Activated CD8-positive, alpha-beta memory T cell treated with anti-CD3 and anti-CD28 coated beads, Interleukin-2, amount 10 ng/mL, durations not matched to agents 7 days and 5 days (primary cell): ENCODE measurements around the gene KANK2. TPM values are rescaled to one million over a fixed set of nuclear protein-coding genes. Genes with fewer than 3 reads are reported as not detected.
A peak's percentile ranks its signal among the peaks of the same experiment; 100 is the strongest.

Experiments
- ATAC-seq: fragments of 150-1000 bp; cut with Tn5 transposase; one replicate; pipeline ENCODE4 v1.10.0; 2021; ENCODE audit warnings: moderate library complexity
- CTCF ChIA-PET: fragments of 350-600 bp; sonication (Branson Sonifier 250); formaldehyde crosslinking; loops from one replicate; lab custom pipeline; 2021; ENCODE audit warnings: antibody characterized with exemption; lab: Charles Lee
- DNase-seq: peaks from one replicate; pipeline ENCODE4 v3.0.0-alpha.2; 2020
- H3K27ac Mint-ChIP-seq: one replicate; pipeline ENCODE4 v1.8.0; 2021; ENCODE audit warnings: mild to moderate bottlenecking, mixed read lengths
- H3K27me3 Mint-ChIP-seq: one replicate; pipeline ENCODE4 v1.8.0; 2021; ENCODE audit warnings: mixed read lengths
- H3K36me3 Mint-ChIP-seq: one replicate; pipeline ENCODE4 v1.8.0; 2021; ENCODE audit warnings: mild to moderate bottlenecking, mixed read lengths
- H3K4me1 Mint-ChIP-seq: one replicate; pipeline ENCODE4 v1.8.0; 2021; ENCODE audit warnings: mixed read lengths
- H3K4me3 Mint-ChIP-seq: one replicate; pipeline ENCODE4 v1.8.0; 2021; ENCODE audit warnings: mild to moderate bottlenecking, moderate library complexity, mixed read lengths
- H3K9me3 Mint-ChIP-seq: one replicate; pipeline ENCODE4 v1.8.0; 2022; ENCODE audit warnings: low read depth, mixed read lengths
- total RNA-seq, 2 experiments: library from RNA; stranded (reverse); gene quantifications; one replicate each; pipeline ENCODE4 v1.2.3, GENCODE V29; 2021

The KANK2 gene
- total RNA-seq, 2 experiments from 2014 or later, result 1.8 to 2.3 TPM

DNA sequence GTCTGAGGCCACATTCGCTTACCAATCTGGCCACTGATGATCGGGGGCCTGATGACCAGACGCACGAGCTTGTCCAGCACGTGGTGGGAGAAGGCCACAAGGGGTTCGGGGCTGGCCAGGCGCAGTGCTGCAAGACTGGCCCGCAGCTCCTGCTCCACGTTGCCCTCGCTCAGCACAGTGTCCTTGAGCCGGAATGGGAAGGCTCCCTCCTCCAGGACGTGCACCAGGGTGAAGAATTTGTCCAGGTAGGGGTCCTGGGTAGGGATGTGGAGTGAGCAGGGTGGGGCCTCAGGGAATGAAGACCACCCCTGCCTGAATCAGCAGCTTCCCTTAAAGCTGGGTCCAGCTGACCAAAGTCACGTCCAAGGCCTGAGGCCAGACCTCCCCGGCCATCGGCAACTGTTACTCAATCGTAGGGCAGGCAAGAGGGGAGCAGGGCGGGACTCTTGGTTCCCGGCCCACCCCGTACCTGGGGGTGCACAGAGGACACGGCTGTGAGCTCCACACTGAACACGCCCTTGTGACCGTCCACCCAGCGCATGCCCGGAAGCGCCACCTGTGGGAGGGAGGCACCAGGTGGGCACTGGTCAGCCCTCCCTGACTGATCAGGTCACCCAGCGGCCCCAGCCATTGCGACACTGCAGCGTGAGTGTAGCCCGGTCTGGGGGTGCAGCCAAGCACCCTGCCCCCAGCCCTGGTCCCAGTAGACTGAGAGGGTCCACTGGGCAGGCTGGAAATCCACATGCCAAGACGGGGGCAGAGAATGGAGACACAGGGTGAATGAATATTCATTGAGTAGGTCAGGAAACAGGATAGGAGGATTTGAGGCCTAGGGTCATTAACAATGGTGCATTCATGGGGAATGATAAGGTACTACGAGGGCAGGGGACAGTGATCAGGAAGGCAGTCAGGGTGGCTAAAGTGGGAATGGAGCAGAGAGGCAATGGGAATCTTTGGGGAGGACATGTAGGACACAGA lies 39.3 kb upstream of the KANK2 start:
- no peak overlapping the region for H3K4me3 Mint-ChIP-seq
- no peaks in the 10 kb centered on the region for H3K9me3 Mint-ChIP-seq
- peaks cover 2% of the 10 kb centered on the region for H3K4me1 Mint-ChIP-seq
- CTCF ChIA-PET, result no interaction called here
- DNase-seq, result no peak
- H3K36me3 Mint-ChIP-seq, result no peaks in the 10 kb centered on the region
- no peak overlapping the region for H3K27ac Mint-ChIP-seq
- H3K27me3 Mint-ChIP-seq, result no peaks in the 10 kb centered on the region
- no peak for ATAC-seq

DNA sequence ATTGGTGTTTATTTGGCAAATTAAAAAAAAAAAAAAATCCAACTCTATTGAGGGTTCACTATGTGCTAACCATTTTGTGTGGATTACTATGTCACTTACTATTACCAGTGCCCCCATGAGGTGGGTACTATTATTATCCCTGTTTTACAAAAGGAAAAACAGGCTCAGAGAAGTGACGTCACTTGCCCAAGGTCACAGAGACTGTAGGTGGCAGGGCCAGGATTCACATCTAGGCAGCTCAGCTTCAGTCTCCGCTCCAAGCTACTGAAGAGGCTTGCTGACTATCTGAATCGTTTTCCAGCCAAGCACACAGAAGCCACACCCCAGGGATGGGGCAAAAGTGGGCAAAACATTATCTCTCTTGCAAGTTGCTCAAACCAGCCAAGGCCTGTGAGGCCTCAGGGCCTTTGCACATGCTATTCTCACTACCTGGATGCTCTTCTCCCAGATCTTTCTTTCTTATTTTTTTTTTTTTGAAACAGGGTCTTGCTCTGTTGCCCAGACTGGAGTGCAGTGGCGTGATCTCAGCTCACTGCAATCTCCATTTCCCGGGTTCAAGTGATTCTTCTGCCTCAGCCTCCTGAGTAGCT lies 37.2 kb upstream of the KANK2 start:
- no peaks in the 10 kb centered on the region for H3K27me3 Mint-ChIP-seq
- DNase-seq (no peak), ATAC-seq (no peak)
- no peak overlapping the region for H3K27ac Mint-ChIP-seq
- no peak overlapping the region for H3K4me3 Mint-ChIP-seq
- no peaks in the 10 kb centered on the region for H3K9me3 Mint-ChIP-seq
- CTCF ChIA-PET, result no interaction called here
- H3K4me1 Mint-ChIP-seq, result peaks cover 2% of the 10 kb centered on the region
- no peaks in the 10 kb centered on the region for H3K36me3 Mint-ChIP-seq

DNA sequence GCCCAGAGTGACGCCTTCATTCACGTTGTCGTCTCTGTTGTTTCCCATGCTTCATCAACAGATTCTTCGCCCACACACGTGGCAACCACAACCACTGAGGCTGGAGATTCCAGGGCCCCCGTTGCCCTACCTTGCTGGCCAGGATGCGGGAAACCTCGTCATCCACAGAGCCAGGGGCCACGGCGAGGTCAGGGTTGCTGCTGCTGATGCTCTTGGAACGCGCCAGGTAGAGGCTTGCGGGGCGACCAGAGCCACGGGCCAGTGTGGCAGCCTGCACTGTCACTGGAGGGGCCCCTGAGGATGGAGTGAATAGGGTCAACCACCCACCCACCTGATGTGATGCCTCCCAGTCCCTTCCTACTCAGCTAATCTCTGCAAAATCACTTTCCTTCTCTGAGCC lies 35.7 kb upstream of the KANK2 start:
- CTCF ChIA-PET, result interaction anchor here (0.6 kb wide), 1 partner anchor 288 kb away, joined by 5 read pairs; no protein-coding TSS in a partner anchor
- no peak overlapping the region for H3K27ac Mint-ChIP-seq
- no peaks in the 10 kb centered on the region for H3K9me3 Mint-ChIP-seq
- no peak for ATAC-seq
- no peaks in the 10 kb centered on the region for H3K27me3 Mint-ChIP-seq
- no peak overlapping the region for H3K4me3 Mint-ChIP-seq
- no peaks in the 10 kb centered on the region for H3K36me3 Mint-ChIP-seq
- DNase-seq, result no peak
- peaks cover 2% of the 10 kb centered on the region for H3K4me1 Mint-ChIP-seq

GRCh38 chr19:11232555-11232954 lies 35.2 kb upstream of the KANK2 start:
- Mint-ChIP-seq H3K4me1 (peaks cover 2% of the 10 kb centered on the region), H3K27ac (no peak overlapping the region), H3K36me3 (no peaks in the 10 kb centered on the region), H3K9me3 (no peaks in the 10 kb centered on the region), H3K4me3 (no peak overlapping the region), H3K27me3 (no peaks in the 10 kb centered on the region)
- ATAC-seq, result no peak
- CTCF ChIA-PET, result no interaction called here
- DNase-seq, result no peak

DNA sequence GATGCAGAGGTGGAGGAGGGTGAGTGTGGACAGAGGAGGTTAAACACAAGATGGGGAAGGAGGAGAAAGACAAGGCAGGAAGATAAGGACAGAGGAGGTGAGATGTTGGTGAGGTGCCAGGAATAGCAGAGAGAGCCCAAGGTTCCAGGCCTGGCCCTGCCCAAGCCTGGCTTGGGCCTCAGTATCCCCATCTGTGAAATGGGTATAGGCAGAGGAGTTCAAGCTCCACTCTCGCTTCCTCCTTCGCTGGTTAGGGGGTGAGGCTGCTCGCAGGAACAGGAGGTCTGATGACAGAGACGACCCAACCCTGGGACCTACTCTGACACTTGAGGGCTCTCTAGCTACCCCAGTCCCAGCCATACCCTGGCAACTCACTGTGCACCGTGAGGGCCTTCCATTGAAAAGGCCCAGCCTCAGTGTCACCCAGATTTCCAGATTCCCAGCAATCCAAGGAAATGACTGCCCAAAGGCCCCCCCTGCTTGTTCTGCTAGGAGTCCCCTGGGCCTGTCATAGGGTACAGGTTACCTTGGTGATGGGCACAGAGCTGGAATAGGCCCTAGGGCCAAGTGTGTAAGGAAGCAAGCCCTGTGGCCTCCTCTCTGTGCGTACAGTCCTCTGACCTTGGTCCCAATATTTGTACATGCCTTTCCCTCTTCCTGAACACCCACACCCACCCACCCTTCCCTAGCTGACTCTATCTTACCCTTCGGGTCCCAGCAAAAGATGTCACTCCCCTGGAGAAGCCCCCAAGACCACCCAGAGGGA lies 33.5 kb upstream of the KANK2 start:
- no peaks in the 10 kb centered on the region for H3K36me3 Mint-ChIP-seq
- H3K9me3 Mint-ChIP-seq, result no peaks in the 10 kb centered on the region
- no peak for DNase-seq
- no peak overlapping the region for H3K4me3 Mint-ChIP-seq
- H3K27me3 Mint-ChIP-seq, result no peaks in the 10 kb centered on the region
- CTCF ChIA-PET, result interaction anchor here (1.1 kb wide), 1 partner anchor 11 kb away, joined by 3 read pairs; no protein-coding TSS in a partner anchor
- no peak overlapping the region for H3K27ac Mint-ChIP-seq
- peaks cover 2% of the 10 kb centered on the region for H3K4me1 Mint-ChIP-seq
- no peak for ATAC-seq

DNA sequence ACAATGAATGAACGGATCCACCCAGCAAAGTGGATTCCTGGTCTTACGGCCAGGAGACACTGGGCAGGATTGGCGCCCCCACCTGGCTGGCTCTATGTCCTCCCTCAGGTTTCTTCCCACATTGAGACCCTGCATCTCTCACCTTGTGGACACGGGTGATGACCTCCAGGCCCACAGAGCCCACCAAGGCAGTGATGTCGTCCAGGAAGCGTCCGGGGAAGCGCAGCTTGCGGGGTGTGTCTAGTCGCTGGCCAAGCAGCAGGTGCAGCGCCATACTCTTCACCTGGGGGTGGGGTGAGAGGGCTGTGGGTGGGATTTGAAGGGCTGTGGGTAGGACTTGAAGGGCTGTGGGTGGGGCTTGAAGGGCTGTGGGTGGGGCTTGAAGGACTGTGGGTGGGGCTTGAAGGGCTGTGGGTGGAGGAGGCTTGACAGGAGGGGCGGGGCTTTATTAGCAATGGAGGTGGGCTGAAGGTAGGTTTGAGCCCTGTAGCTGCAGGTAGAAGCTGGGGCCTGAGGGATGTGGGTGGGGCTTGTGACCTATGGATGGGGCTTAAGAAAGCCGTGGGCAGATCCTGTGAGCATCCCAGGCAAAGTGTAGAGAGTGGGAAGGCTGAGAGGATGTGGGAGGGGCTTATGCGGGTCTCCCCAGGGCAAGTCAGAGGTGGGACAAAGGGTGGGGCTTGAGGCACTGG lies 30.0 kb upstream of the KANK2 start:
- Mint-ChIP-seq H3K4me3 (no peak overlapping the region), H3K4me1 (no peaks in the 10 kb centered on the region), H3K27me3 (no peaks in the 10 kb centered on the region), H3K36me3 (no peaks in the 10 kb centered on the region), H3K27ac (no peak overlapping the region), H3K9me3 (no peaks in the 10 kb centered on the region)
- no peak for DNase-seq
- CTCF ChIA-PET, result no interaction called here
- ATAC-seq, result peak; percentile 51

DNA sequence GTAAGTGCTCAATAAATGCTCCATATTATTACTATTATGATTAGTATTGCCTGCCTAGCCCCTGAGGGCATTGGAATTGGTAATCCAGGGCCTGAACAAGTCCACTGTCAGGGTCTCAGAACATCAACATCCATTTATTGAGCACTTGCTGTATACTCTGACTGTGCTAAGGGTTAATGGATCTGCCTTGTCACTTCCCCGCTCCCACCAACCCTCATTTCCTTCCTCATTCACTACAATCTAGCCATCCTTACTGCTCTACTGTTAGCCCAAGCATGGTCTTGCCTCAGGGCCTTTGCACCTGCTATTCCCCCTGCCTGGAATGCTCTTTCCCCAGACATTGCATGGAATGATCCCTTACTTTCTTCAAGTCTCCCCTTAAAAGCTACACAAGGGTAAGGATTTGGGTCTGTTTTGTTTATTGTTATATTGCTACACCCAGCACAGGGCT lies 29.4 kb upstream of the KANK2 start:
- no peaks in the 10 kb centered on the region for H3K9me3 Mint-ChIP-seq
- no peaks in the 10 kb centered on the region for H3K36me3 Mint-ChIP-seq
- CTCF ChIA-PET, result no interaction called here
- H3K27ac Mint-ChIP-seq, result no peak overlapping the region
- DNase-seq, result no peak
- no peaks in the 10 kb centered on the region for H3K4me1 Mint-ChIP-seq
- H3K4me3 Mint-ChIP-seq, result no peak overlapping the region
- no peak for ATAC-seq
- no peaks in the 10 kb centered on the region for H3K27me3 Mint-ChIP-seq

DNA sequence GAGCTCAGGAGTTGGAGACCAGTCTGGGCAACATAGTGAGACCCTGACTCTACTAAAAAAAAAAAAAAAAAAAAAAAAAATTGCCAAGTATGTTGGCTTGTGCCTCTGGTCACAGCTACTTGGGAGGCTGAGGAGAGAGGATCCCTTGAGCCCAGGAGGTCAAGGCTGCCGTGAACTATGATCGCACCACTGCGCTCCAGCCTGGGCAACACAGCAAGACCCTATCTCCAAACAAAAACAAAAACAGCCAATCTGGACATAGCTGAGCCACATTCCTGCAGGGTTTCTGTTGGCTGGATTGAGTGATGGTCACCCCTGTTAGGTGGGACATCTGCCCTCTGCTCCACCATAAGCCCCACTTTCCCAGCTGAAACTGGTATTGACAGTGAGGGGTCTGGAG lies 28.5 kb upstream of the KANK2 start:
- ATAC-seq (no peak), DNase-seq (no peak)
- Mint-ChIP-seq H3K4me1 (no peaks in the 10 kb centered on the region), H3K27me3 (no peaks in the 10 kb centered on the region), H3K27ac (no peak overlapping the region), H3K36me3 (no peaks in the 10 kb centered on the region), H3K9me3 (peaks cover 3% of the 10 kb centered on the region), H3K4me3 (no peak overlapping the region)
- CTCF ChIA-PET, result interaction anchor here (0.6 to 0.9 kb wide), 2 partner anchors 156 to 179 kb away, joined by 3 read pairs; no protein-coding TSS in a partner anchor

- CTCF ChIA-PET, result interaction anchor here (0.9 kb wide), 1 partner anchor 157 kb away, joined by 3 read pairs; no protein-coding TSS in a partner anchor
- Mint-ChIP-seq H3K36me3 (peaks cover 1% of the 10 kb centered on the region), H3K27ac (no peak overlapping the region), H3K4me1 (no peaks in the 10 kb centered on the region), H3K9me3 (peaks cover 5% of the 10 kb centered on the region), H3K27me3 (no peaks in the 10 kb centered on the region), H3K4me3 (no peak overlapping the region)
- no peak for ATAC-seq
- no peak for DNase-seq
Observed at GRCh38 chr19:11225172-11225571, 27.8 kb upstream of the KANK2 start.

DNA sequence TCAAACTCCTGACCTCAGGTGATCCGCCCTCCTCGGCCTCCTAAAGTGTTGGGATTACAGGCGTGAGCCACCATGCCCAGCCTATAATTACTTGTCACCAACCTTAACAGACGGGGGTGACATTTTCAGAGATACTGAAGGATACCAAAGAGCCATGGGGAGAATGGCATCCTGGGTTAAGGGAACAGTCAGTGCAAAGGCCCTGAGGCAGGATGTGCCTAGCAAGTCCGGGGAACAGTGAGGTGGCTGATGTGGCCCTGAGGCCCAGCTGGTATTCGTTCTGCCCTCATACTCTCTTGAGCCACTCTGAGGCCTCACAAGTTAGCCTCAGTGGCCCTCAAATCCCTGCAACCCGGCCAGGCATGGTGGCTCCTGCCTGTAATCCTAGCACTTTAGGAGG lies 27.1 kb upstream of the KANK2 start:
- no peak for DNase-seq
- Mint-ChIP-seq H3K27me3 (no peaks in the 10 kb centered on the region), H3K36me3 (peaks cover 1% of the 10 kb centered on the region), H3K4me3 (no peak overlapping the region), H3K27ac (no peak overlapping the region), H3K9me3 (peaks cover 5% of the 10 kb centered on the region), H3K4me1 (no peaks in the 10 kb centered on the region)
- no peak for ATAC-seq
- CTCF ChIA-PET, result interaction anchor here (1.4 kb wide), 1 partner anchor 20 kb away, joined by 4 read pairs; no protein-coding TSS in a partner anchor

GRCh38 chr19:11223200-11223599 lies 25.9 kb upstream of the KANK2 start:
- Mint-ChIP-seq H3K4me3 (no peak overlapping the region), H3K36me3 (peaks cover 1% of the 10 kb centered on the region), H3K9me3 (peaks cover 5% of the 10 kb centered on the region), H3K27me3 (no peaks in the 10 kb centered on the region), H3K27ac (no peak overlapping the region), H3K4me1 (no peaks in the 10 kb centered on the region)
- ATAC-seq, result no peak
- DNase-seq, result no peak
- CTCF ChIA-PET, result interaction anchor here (1.4 kb wide), 1 partner anchor 21 kb away, joined by 4 read pairs; no protein-coding TSS in a partner anchor

GRCh38 chr19:11221082-11221598 lies 23.8 kb upstream of the KANK2 start:
- DNase-seq (no peak), ATAC-seq (no peak)
- Mint-ChIP-seq H3K27me3 (no peaks in the 10 kb centered on the region), H3K27ac (no peak overlapping the region), H3K4me3 (no peak overlapping the region), H3K4me1 (no peaks in the 10 kb centered on the region), H3K36me3 (peaks cover 1% of the 10 kb centered on the region), H3K9me3 (peaks cover 5% of the 10 kb centered on the region)
- CTCF ChIA-PET, result interaction anchor here (0.6 kb wide), 1 partner anchor 139 kb away, joined by 4 read pairs; no protein-coding TSS in a partner anchor
